HL-60 (cell line): ENCODE results near the gene FHIT.

Experiments
- CTCF ChIP-seq: IDR thresholded peaks from one replicate; pipeline ENCODE4 v1.5.1; 2011; ENCODE audit warnings: low read length, control low read depth, inconsistent platforms; ENCODE audit not compliant: insufficient read depth
- POLR2AphosphoS5 ChIP-seq: IDR thresholded peaks from 2 replicates; pipeline ENCODE4 v1.6.1; 2012; ENCODE audit warnings: low read depth
- SPI1 ChIP-seq: IDR thresholded peaks from 2 replicates; pipeline ENCODE4 v1.6.1; 2012; ENCODE audit warnings: low read depth, mild to moderate bottlenecking, borderline replicate concordance

GRCh38 chr3:60979461-60980341 lies 271.6 kb downstream of the FHIT start:
- TF ChIP-seq CTCF = no peak
- no peak for TF ChIP-seq POLR2AphosphoS5
- TF ChIP-seq SPI1 = no peak
